H1 (cell line): ENCODE data around the gene TNP2. TPM values are rescaled to one million over a fixed set of nuclear protein-coding genes. Genes with fewer than 3 reads are reported as not detected.

Experiments
- ATF2 ChIP-seq: IDR thresholded peaks from 2 replicates; pipeline ENCODE4 v1.6.1; 2012; ENCODE audit warnings: low read length, inconsistent platforms
- CEBPB ChIP-seq: IDR thresholded peaks from 2 replicates; pipeline ENCODE4 v1.6.1; 2012; ENCODE audit warnings: low read depth, low read length
- CHD1 ChIP-seq: IDR thresholded peaks from 2 replicates; pipeline ENCODE4 v1.6.1; 2012; ENCODE audit warnings: low read depth, low read length, improper control_type of control experiment
- CHD2 ChIP-seq: IDR thresholded peaks from 2 replicates; pipeline ENCODE4 v1.6.1; 2012; ENCODE audit warnings: low read length, improper control_type of control experiment
- EP300 ChIP-seq, 2 experiments: IDR thresholded peaks; 1 replicate in 1 of 2; 2 replicates in 1 of 2; pipeline ENCODE4 v1.6.1; 2011 to 2012; ENCODE audit warnings: low read depth in 2 of 2, low read length in 2 of 2, mild to moderate bottlenecking in 2 of 2, borderline replicate concordance in 1 of 2, inconsistent platforms in 1 of 2, moderate library complexity in 1 of 2
- EZH2 ChIP-seq: fragments of 200-600 bp; sonication (generic); IDR thresholded peaks from 2 replicates; pipeline ENCODE4 v1.7.1; 2012; ENCODE audit warnings: low read depth, mild to moderate bottlenecking, moderate library complexity, low read length, inconsistent platforms; ENCODE audit not compliant: severe bottlenecking
- GTF2F1 ChIP-seq: IDR thresholded peaks from 2 replicates; pipeline ENCODE4 v1.6.1; 2012; ENCODE audit warnings: low read depth, low read length, improper control_type of control experiment, borderline replicate concordance
- JUN ChIP-seq: IDR thresholded peaks from 2 replicates; pipeline ENCODE4 v1.6.1; 2011; ENCODE audit warnings: low read depth, mild to moderate bottlenecking, improper control_type of control experiment, low read length
- KDM1A ChIP-seq: fragments of 200-600, 300-600 bp; sonication (generic); IDR thresholded peaks from 2 replicates; pipeline ENCODE4 v1.7.1; 2016; ENCODE audit warnings: mild to moderate bottlenecking, low read length, borderline replicate concordance
- MAFK ChIP-seq: IDR thresholded peaks from 2 replicates; pipeline ENCODE4 v1.6.1; 2012; ENCODE audit warnings: low read depth, mild to moderate bottlenecking, improper control_type of control experiment, low read length
- NANOG ChIP-seq: IDR thresholded peaks from 2 replicates; pipeline ENCODE4 v1.6.1; 2011; ENCODE audit warnings: low read length, low read depth, mild to moderate bottlenecking, inconsistent platforms; ENCODE audit not compliant: insufficient read depth, poor library complexity, severe bottlenecking
- NRF1 ChIP-seq: IDR thresholded peaks from 2 replicates; pipeline ENCODE4 v1.6.1; 2011; ENCODE audit warnings: mild to moderate bottlenecking, low read depth, low read length, improper control_type of control experiment
- POLR2A ChIP-seq, 2 experiments: IDR thresholded peaks; 1 replicate in 1 of 2; 2 replicates in 1 of 2; pipeline ENCODE4 v1.6.1; 2011; ENCODE audit warnings: low read depth in 2 of 2, low read length in 2 of 2, mild to moderate bottlenecking in 2 of 2; ENCODE audit errors: control extremely low read depth in 1 of 2
- POLR2AphosphoS5 ChIP-seq: IDR thresholded peaks from 2 replicates; pipeline ENCODE4 v1.6.1; 2011; ENCODE audit warnings: low read depth, low read length
- RXRA ChIP-seq: IDR thresholded peaks from 2 replicates; pipeline ENCODE4 v1.6.1; 2011; ENCODE audit warnings: low read depth, mild to moderate bottlenecking, low read length, moderate library complexity; ENCODE audit not compliant: insufficient read depth
- SAP30 ChIP-seq: fragments of 300-600 bp; sonication (generic); IDR thresholded peaks from 2 replicates; pipeline ENCODE4 v1.7.1; 2012; ENCODE audit warnings: low read length, moderate library complexity, mild to moderate bottlenecking, inconsistent platforms; ENCODE audit not compliant: insufficient read depth, insufficient replicate concordance
- SIX5 ChIP-seq: IDR thresholded peaks from 2 replicates; pipeline ENCODE4 v1.6.1; 2011; ENCODE audit warnings: mild to moderate bottlenecking, low read depth, low read length
- SP2 ChIP-seq: IDR thresholded peaks from 2 replicates; pipeline ENCODE4 v1.6.1; 2012; ENCODE audit warnings: mild to moderate bottlenecking, low read length, inconsistent platforms
- SRF ChIP-seq: IDR thresholded peaks from 2 replicates; pipeline ENCODE4 v1.6.1; 2011; ENCODE audit warnings: mild to moderate bottlenecking, low read depth, low read length, moderate library complexity
- TBP ChIP-seq: IDR thresholded peaks from 2 replicates; pipeline ENCODE4 v1.6.1; 2011; ENCODE audit warnings: low read depth, low read length, improper control_type of control experiment
- TCF12 ChIP-seq: IDR thresholded peaks from 2 replicates; pipeline ENCODE4 v1.6.1; 2011; ENCODE audit warnings: low read depth, mild to moderate bottlenecking, low read length
- polyA plus RNA-seq, 7 experiments: library from polyadenylated mRNA; depleted of rRNA in 3 of 7; stranded (reverse) in 5 of 7; unstranded in 2 of 7; fragments of >200 nt in 5 of 7; fragments of 200-250 nt in 2 of 7; gene quantifications; 1 replicate in 5 of 7; 2 replicates in 1 of 7; 4 replicates in 1 of 7; pipeline versions ENCODE4 v1.2.1 to v1.2.3, GENCODE V29; 2011 to 2013; ENCODE audit warnings: missing spikeins in 2 of 7, mixed read lengths in 2 of 7
- total RNA-seq: library from RNA; stranded (reverse); fragmentation: NEBNext Ultra II Directional; extraction: Animal tissue kit (Norgen Biotek cat#: 25700); gene quantifications from 2 replicates; pipeline ENCODE4 v1.2.1, GENCODE V29; 2021
- TF ChIP-seq, protein P1 (sequence below): IDR thresholded peaks from 2 replicates; pipeline ENCODE4 v1.6.1; 2012; ENCODE audit warnings: inconsistent platforms

Gene TNP2
- total and polyA plus RNA-seq, 2 of the 8 experiments (the other 6 are each of a cell fraction or from before 2014, with no cell fraction given), result not detected

GRCh38 chr16:11255737-11256660 is 13.1 kb downstream of the TNP2 start, which contains the start of gene SOCS1 (continued):
- TF ChIP-seq GTF2F1 (peak; percentile 87), SIX5 (no peak), RXRA (no peak), SRF (no peak), POLR2AphosphoS5 (peak; percentile 85), JUN (no peak), POLR2A (IDR thresholded peaks at IDR 0.05; ENCODE audit: control extremely low read depth in 1 of 2, low read depth in 2 of 2, low read length in 2 of 2) (peak; percentile 94 to 97), CEBPB (no peak), TBP (peak; percentile 96), ATF2 (no peak), SAP30 (no peak), EZH2 (no peak), KDM1A (no peak), SP2 (no peak), NRF1 (peak; percentile 42), NANOG (no peak), TCF12 (no peak), CHD1 (no peak), EP300 (IDR thresholded peaks at IDR 0.05; ENCODE audit: borderline replicate concordance in 1 of 2, low read depth in 2 of 2, low read length in 2 of 2) (0 out of 3 replicates have a peak, but pooled peaks of 1 of the 2 experiments have one; percentile 36), MAFK (no peak), CHD2 (no peak)
- TF ChIP-seq, protein P1, sequence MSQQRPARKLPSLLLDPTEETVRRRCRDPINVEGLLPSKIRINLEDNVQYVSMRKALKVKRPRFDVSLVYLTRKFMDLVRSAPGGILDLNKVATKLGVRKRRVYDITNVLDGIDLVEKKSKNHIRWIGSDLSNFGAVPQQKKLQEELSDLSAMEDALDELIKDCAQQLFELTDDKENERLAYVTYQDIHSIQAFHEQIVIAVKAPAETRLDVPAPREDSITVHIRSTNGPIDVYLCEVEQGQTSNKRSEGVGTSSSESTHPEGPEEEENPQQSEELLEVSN, result peak; percentile 92
